GM12865 (cell line): ENCODE measurements around the gene CACNB4.

Experiments
- DNase-seq: peaks from one replicate; pipeline ENCODE4 v3.0.0; 2010; ENCODE audit warnings: low read depth
- H3K4me3 ChIP-seq: 2 replicates; pipeline ENCODE4 v1.5.1; 2011; ENCODE audit warnings: mild to moderate bottlenecking, low read depth, low read length, control low read depth
- CTCF ChIP-seq: IDR thresholded peaks from 2 replicates; pipeline ENCODE4 v1.5.1; 2011; ENCODE audit warnings: low read length, control low read depth, low read depth, inconsistent platforms; ENCODE audit not compliant: insufficient read depth; ENCODE audit errors: missing control alignments

The CACNB4 gene

GRCh38 chr2:152099367-152100050 is 665 bp upstream of the CACNB4 start:
- peak overlapping the region; percentile 78 for H3K4me3 ChIP-seq
- DNase-seq = peak; percentile 28
- TF ChIP-seq CTCF = no peak

- peak; percentile 20 for DNase-seq
- no peak for TF ChIP-seq CTCF
- peak overlapping the region; percentile 78 for H3K4me3 ChIP-seq
Measured at GRCh38 chr2:152097801-152098495, 896 bp downstream of the CACNB4 start.

DNA sequence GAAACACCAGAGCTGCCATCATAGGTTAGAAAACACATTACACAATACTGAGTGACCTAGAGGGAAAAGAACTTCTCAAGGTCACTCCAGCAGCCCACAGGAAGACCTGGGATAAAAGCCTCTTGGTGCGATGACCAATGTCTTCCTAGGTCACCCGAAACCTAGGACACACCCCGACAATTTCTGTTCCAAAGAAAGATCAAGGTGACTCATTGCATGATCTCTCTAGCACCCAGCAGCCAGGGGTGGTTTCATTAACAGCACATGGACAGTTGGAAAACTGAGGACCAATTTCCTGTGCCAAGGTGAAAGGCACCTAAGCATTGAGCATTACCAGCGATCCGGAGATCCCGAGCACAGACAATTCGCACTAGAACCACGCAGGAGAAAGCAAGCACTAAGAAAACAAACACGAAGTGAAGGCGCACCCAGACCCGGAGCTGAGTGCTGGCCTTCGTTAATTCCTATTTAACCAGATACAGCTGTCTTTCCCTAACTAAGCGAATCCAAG is 1.5 kb downstream of the CACNB4 start:
- peak overlapping the region; percentile 78 for H3K4me3 ChIP-seq
- no peak for TF ChIP-seq CTCF
- peak; percentile 12 for DNase-seq

- DNase-seq = no peak
- no peak overlapping the region for H3K4me3 ChIP-seq
- TF ChIP-seq CTCF = no peak
Measured at GRCh38 chr2:152095146-152095545, 3.7 kb downstream of the CACNB4 start.

GRCh38 chr2:152094014-152094413 is 4.8 kb downstream of the CACNB4 start:
- DNase-seq = no peak
- H3K4me3 ChIP-seq = no peak overlapping the region
- TF ChIP-seq CTCF = no peak

DNA sequence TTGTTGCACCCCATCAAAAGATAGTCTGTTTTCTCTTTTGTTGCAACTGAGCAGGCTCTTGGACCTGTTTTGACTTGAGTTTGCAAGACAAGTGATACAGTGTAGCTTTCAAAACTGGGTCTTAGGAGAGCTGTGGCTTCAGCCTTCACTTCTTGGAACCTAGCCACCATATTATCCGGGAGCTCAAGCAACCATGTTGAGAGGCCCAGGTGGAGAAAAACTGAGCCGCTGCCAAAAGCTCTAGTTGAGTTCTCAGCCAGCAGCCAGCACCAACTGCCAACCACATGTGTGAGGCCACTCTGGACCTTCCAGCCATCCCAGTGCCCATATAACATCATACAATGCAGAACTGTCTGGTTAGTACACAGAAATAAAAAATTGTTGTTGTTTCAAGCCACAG is 5.4 kb downstream of the CACNB4 start:
- no peak for DNase-seq
- no peak for TF ChIP-seq CTCF
- H3K4me3 ChIP-seq = no peak overlapping the region
